Hepatocyte (in vitro differentiated cells): ENCODE results near the gene GALNT8. TPM values are rescaled to one million over a fixed set of nuclear protein-coding genes. Genes with fewer than 3 reads are reported as not detected.

Source experiments
- DNase-seq: peaks from one replicate; pipeline ENCODE4 v3.0.0-alpha.2; 2016; ENCODE audit warnings: low spot score
- H2AFZ ChIP-seq: fragments of 200-600 bp; sonication (generic); 2 replicates; pipeline ENCODE4 v1.6.0; 2016; ENCODE audit warnings: antibody characterized with exemption, mild to moderate bottlenecking
- H3K27ac ChIP-seq: fragments of 200-600 bp; sonication (generic); 2 replicates; pipeline ENCODE4 v1.5.1; 2016; ENCODE audit warnings: mild to moderate bottlenecking
- H3K27me3 ChIP-seq: fragments of 200-600 bp; sonication (generic); 2 replicates; pipeline ENCODE4 v1.6.1; 2016
- H3K36me3 ChIP-seq: fragments of 200-600 bp; sonication (generic); replicated peaks from 2 replicates; pipeline ENCODE4 v1.5.1; 2016; ENCODE audit warnings: low read depth; ENCODE audit not compliant: insufficient read depth
- H3K4me1 ChIP-seq: fragments of 200-600 bp; sonication (generic); 2 replicates; pipeline ENCODE4 v1.5.1; 2016; ENCODE audit warnings: mild to moderate bottlenecking, moderate library complexity; ENCODE audit not compliant: insufficient read depth
- H3K4me2 ChIP-seq: fragments of 200-600 bp; sonication (generic); 2 replicates; pipeline ENCODE4 v1.6.0; 2016
- H3K4me3 ChIP-seq: fragments of 200-600 bp; sonication (generic); 2 replicates; pipeline ENCODE4 v1.5.1; 2016; ENCODE audit warnings: mild to moderate bottlenecking
- H3K79me2 ChIP-seq: fragments of 200-600 bp; sonication (generic); 2 replicates; pipeline ENCODE4 v1.6.0; 2017; ENCODE audit warnings: mild to moderate bottlenecking
- H3K9me2 ChIP-seq: fragments of 200-600 bp; sonication (generic); replicated peaks from 2 replicates; pipeline ENCODE4 v1.6.0; 2017; ENCODE audit warnings: mild to moderate bottlenecking; ENCODE audit not compliant: insufficient read depth
- H3K9me3 ChIP-seq: fragments of 200-600 bp; sonication (generic); 2 replicates; pipeline ENCODE4 v1.5.1; 2016; ENCODE audit warnings: low read depth, mild to moderate bottlenecking
- H4K20me1 ChIP-seq: fragments of 200-600 bp; sonication (generic); 2 replicates; pipeline ENCODE4 v1.6.0; 2016; ENCODE audit warnings: mild to moderate bottlenecking; ENCODE audit not compliant: insufficient read depth, poor library complexity, severe bottlenecking
- CTCF ChIP-seq: fragments of 200-600 bp; sonication (generic); IDR thresholded peaks from 2 replicates; pipeline ENCODE4 v1.5.1; 2016; ENCODE audit warnings: antibody characterized with exemption, mild to moderate bottlenecking; ENCODE audit not compliant: poor library complexity
- EZH2 ChIP-seq: fragments of 200-600 bp; sonication (generic); IDR thresholded peaks from 2 replicates; pipeline ENCODE4 v1.6.1; 2016; ENCODE audit warnings: antibody characterized with exemption, mild to moderate bottlenecking, borderline replicate concordance
- EZH2phosphoT487 ChIP-seq: fragments of 200-600 bp; sonication (generic); IDR thresholded peaks from one replicate; pipeline ENCODE4 v1.6.1; 2018; ENCODE audit warnings: antibody characterized with exemption, mild to moderate bottlenecking, low read depth, moderate library complexity; ENCODE audit not compliant: unreplicated experiment, severe bottlenecking
- WGBS: methylation state at CpG from one replicate; pipeline ENCODE4 v1.1.6; 2016; ENCODE audit warnings: low lambda C conversion rate; ENCODE audit errors: missing lambda C conversion rate; 5-methylcytosine and 5-hydroxymethylcytosine counted together
- polyA plus RNA-seq: library from polyadenylated mRNA; unstranded; fragments of >200 nt; fragmentation: Nextera tagmentation; extraction: Ambion mirVana; gene quantifications from 2 replicates; pipeline ENCODE4 v1.2.1, GENCODE V29; 2016
- total RNA-seq: library from RNA; depleted of rRNA; stranded (reverse); fragments of >200 nt; gene quantifications from 2 replicates; pipeline ENCODE4 v1.2.3, GENCODE V29; 2014

The GALNT8 gene
- total and polyA plus RNA-seq, 2 experiments from 2014 or later, result 1.0 to 2.5 TPM

GRCh38 chr12:4723226-4723625, 3.0 kb downstream of the GALNT8 start:
- Histone ChIP-seq H3K79me2 (no peaks in the 10 kb centered on the region), H3K27ac (no peak overlapping the region), H3K9me3 (no peaks in the 10 kb centered on the region), H3K36me3 (no peaks in the 10 kb centered on the region), H3K4me2 (no peak overlapping the region), H2AFZ (no peak overlapping the region), H3K4me3 (no peak overlapping the region), H4K20me1 (no peaks in the 10 kb centered on the region), H3K4me1 (peaks cover 13% of the 10 kb centered on the region), H3K27me3 (peaks cover 22% of the 10 kb centered on the region), H3K9me2 (no peaks in the 10 kb centered on the region)
- DNase-seq, result no peak
- 97% methylated on average over 3 of the region's 3 CpGs for WGBS
- TF ChIP-seq EZH2phosphoT487 (no peak), CTCF (no peak), EZH2 (no peak)

GRCh38 chr12:4725057-4725456, 4.9 kb downstream of the GALNT8 start:
- Histone ChIP-seq H4K20me1 (no peaks in the 10 kb centered on the region), H3K4me2 (no peak overlapping the region), H3K27ac (no peak overlapping the region), H3K9me3 (no peaks in the 10 kb centered on the region), H3K36me3 (no peaks in the 10 kb centered on the region), H3K4me1 (peaks cover 5% of the 10 kb centered on the region), H2AFZ (no peak overlapping the region), H3K79me2 (no peaks in the 10 kb centered on the region), H3K9me2 (no peaks in the 10 kb centered on the region), H3K27me3 (peaks cover 10% of the 10 kb centered on the region), H3K4me3 (no peak overlapping the region)
- WGBS, result 73% methylated on average over 3 of the region's 3 CpGs
- DNase-seq, result no peak
- TF ChIP-seq EZH2phosphoT487 (no peak), EZH2 (no peak), CTCF (no peak)

- WGBS, result 85% methylated on average over 4 of the region's 4 CpGs
These were observed 14.6 kb downstream of the GALNT8 start for GRCh38 chr12:4734625-4735340.

More at GRCh38 chr12:4734625-4735340, 14.6 kb downstream of the GALNT8 start:
- Histone ChIP-seq H3K4me2 (no peak overlapping the region), H2AFZ (no peak overlapping the region), H3K9me2 (no peaks in the 10 kb centered on the region), H3K9me3 (no peaks in the 10 kb centered on the region), H3K4me1 (no peaks in the 10 kb centered on the region), H3K27me3 (no peaks in the 10 kb centered on the region), H4K20me1 (no peaks in the 10 kb centered on the region), H3K27ac (no peak overlapping the region), H3K36me3 (no peaks in the 10 kb centered on the region), H3K79me2 (no peaks in the 10 kb centered on the region), H3K4me3 (no peak overlapping the region)
- TF ChIP-seq EZH2phosphoT487 (no peak), CTCF (no peak)
- DNase-seq, result no peak
